Measurements from ENCODE around the gene PDE3A. TPM values are rescaled to one million over a fixed set of nuclear protein-coding genes. Genes with fewer than 3 reads are reported as not detected.

The PDE3A gene
- total RNA-seq, 1 donor from 2014 or later: 12.0 TPM

GRCh38 chr12:20443255-20443654, 74.9 kb downstream of the PDE3A start:
- Mint-ChIP-seq H3K27me3 (ENCODE audit: low read depth) (no peaks in the 10 kb centered on the region), H3K36me3 (no peaks in the 10 kb centered on the region), H3K9me3 (no peaks in the 10 kb centered on the region), H3K27ac (no peak overlapping the region), H3K4me1 (peaks cover 22% of the 10 kb centered on the region), H3K4me3 (no peak overlapping the region)
- DNase-seq (ENCODE audit: low spot score in 2 of 2, unreplicated experiment in 2 of 2): no peak
- TF ChIP-seq, protein P1, sequence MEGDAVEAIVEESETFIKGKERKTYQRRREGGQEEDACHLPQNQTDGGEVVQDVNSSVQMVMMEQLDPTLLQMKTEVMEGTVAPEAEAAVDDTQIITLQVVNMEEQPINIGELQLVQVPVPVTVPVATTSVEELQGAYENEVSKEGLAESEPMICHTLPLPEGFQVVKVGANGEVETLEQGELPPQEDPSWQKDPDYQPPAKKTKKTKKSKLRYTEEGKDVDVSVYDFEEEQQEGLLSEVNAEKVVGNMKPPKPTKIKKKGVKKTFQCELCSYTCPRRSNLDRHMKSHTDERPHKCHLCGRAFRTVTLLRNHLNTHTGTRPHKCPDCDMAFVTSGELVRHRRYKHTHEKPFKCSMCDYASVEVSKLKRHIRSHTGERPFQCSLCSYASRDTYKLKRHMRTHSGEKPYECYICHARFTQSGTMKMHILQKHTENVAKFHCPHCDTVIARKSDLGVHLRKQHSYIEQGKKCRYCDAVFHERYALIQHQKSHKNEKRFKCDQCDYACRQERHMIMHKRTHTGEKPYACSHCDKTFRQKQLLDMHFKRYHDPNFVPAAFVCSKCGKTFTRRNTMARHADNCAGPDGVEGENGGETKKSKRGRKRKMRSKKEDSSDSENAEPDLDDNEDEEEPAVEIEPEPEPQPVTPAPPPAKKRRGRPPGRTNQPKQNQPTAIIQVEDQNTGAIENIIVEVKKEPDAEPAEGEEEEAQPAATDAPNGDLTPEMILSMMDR (IDR thresholded peaks at IDR 0.05; ENCODE audit: unreplicated experiment): no peak

DNA sequence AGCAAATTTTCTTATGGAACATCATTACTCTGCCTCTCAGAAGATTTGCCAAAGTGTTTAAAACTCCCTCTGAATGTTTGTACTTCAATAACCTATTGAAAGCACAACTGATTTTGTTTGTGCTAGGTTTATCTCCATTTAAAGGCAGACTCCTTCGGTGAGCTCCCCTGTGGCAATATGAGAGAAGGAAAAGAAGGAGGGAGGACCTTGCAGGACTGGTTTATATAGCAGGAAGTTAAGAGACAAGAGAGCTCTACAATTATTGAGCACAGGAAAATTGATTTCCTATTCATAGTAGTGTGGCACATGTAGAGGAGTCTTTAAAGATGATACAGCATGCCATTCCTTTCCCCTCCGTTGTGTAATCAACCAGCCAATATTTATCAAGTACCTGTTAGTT, 75.5 kb downstream of the PDE3A start:
- Mint-ChIP-seq H3K36me3 (no peaks in the 10 kb centered on the region), H3K4me1 (peaks cover 19% of the 10 kb centered on the region), H3K9me3 (no peaks in the 10 kb centered on the region), H3K27me3 (ENCODE audit: low read depth) (no peaks in the 10 kb centered on the region), H3K4me3 (no peak overlapping the region), H3K27ac (no peak overlapping the region)
- TF ChIP-seq, protein P1 (IDR thresholded peaks at IDR 0.05; ENCODE audit: unreplicated experiment): no peak
- no peak for DNase-seq (ENCODE audit: low spot score in 2 of 2, unreplicated experiment in 2 of 2)

DNA sequence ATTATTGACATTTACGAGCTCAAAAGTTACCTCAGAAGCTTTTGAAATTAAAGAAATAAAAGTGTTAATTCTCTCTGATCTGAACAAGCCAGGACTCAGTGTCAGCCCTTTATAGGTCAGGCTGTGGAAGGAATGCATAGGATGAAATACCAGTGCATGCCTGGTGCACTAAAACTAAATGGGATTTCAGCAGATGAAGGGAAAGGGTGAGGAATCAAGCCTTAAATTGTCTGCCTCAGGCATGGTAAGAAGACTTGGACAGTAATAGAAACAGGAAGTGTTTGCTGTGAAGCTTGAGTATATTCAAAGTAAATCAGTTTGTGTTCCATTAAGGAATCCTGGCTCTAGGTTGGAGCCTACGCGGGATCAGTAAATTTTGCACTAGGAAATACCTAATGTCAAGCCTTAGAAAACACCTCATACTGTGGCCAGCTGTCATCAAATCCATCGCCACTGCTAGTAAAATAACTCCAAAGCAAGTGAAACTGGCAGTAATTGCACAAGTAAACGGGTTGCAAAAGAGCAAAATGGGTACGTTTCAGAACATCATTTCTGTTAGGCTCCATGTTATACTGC, 76.3 kb downstream of the PDE3A start:
- Mint-ChIP-seq H3K4me3 (no peak overlapping the region), H3K9me3 (no peaks in the 10 kb centered on the region), H3K4me1 (peaks cover 23% of the 10 kb centered on the region), H3K27ac (peak overlapping the region; percentile 23), H3K27me3 (ENCODE audit: low read depth) (no peaks in the 10 kb centered on the region), H3K36me3 (no peaks in the 10 kb centered on the region)
- TF ChIP-seq, protein P1 (IDR thresholded peaks at IDR 0.05; ENCODE audit: unreplicated experiment): no peak
- DNase-seq (ENCODE audit: low spot score in 2 of 2, unreplicated experiment in 2 of 2): no peak

- no peak for DNase-seq (ENCODE audit: low spot score in 2 of 2, unreplicated experiment in 2 of 2)
- Mint-ChIP-seq H3K27me3 (ENCODE audit: low read depth) (no peaks in the 10 kb centered on the region), H3K4me3 (no peak overlapping the region), H3K27ac (no peak overlapping the region), H3K4me1 (peaks cover 23% of the 10 kb centered on the region), H3K36me3 (no peaks in the 10 kb centered on the region), H3K9me3 (no peaks in the 10 kb centered on the region)
- TF ChIP-seq, protein P1 (IDR thresholded peaks at IDR 0.05; ENCODE audit: unreplicated experiment): no peak
Observed at GRCh38 chr12:20445687-20446086, 77.3 kb downstream of the PDE3A start.

DNA sequence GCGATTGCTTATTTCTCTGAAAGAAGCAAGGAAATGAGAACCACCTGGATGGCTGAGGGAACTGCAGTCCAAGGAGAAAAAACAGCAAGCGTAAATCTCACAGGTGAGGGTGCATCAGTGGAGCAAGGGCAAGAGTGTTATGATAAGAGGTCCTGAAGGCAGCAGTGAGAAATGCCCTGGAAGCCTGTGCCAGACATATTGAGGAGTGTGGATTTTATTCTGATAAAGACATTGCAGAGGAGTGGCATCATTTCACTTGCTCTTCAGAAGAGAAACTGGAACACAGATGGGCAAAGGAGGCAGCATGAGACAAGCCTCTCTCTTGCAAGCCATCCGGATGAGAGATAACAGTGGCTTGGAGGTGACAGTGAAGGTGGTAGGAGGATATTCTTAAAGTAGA, 78.5 kb downstream of the PDE3A start:
- H3K4me3 Mint-ChIP-seq: no peak overlapping the region
- no peak for DNase-seq (ENCODE audit: low spot score in 2 of 2, unreplicated experiment in 2 of 2)
- TF ChIP-seq, protein P1 (IDR thresholded peaks at IDR 0.05; ENCODE audit: unreplicated experiment): no peak
- H3K9me3 Mint-ChIP-seq: no peaks in the 10 kb centered on the region
- peaks cover 25% of the 10 kb centered on the region for H3K4me1 Mint-ChIP-seq
- H3K36me3 Mint-ChIP-seq: no peaks in the 10 kb centered on the region
- H3K27ac Mint-ChIP-seq: no peak overlapping the region
- no peaks in the 10 kb centered on the region for H3K27me3 Mint-ChIP-seq (ENCODE audit: low read depth)

DNA sequence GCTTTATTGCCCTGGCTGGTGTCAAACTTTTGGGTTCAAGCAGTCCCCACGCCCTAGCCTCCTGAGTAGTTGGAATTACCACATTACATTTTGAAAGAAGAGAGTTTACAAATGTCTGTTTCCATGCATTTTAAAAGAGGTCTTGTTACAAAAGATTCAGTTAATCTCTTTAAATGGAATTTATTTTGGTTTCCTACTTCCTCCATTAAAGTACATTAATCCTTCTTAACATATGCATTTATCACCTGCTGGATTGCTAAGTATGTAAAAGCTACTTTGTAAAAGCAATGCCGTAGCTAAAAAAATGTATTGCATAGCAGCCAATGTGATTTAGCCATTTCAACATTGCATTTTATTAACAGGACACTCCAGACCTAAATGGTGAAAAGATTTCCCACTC, 80.4 kb downstream of the PDE3A start:
- DNase-seq (ENCODE audit: low spot score in 2 of 2, unreplicated experiment in 2 of 2): no peak
- no peak overlapping the region for H3K27ac Mint-ChIP-seq
- no peak overlapping the region for H3K4me3 Mint-ChIP-seq
- no peaks in the 10 kb centered on the region for H3K9me3 Mint-ChIP-seq
- H3K4me1 Mint-ChIP-seq: peaks cover 25% of the 10 kb centered on the region
- TF ChIP-seq, protein P1 (IDR thresholded peaks at IDR 0.05; ENCODE audit: unreplicated experiment): no peak
- H3K27me3 Mint-ChIP-seq (ENCODE audit: low read depth): no peaks in the 10 kb centered on the region
- no peaks in the 10 kb centered on the region for H3K36me3 Mint-ChIP-seq

Data from mesothelial cell of epicardium (in vitro differentiated cells).